Activated CD4-positive, alpha-beta T cell treated with anti-CD3 and anti-CD28 coated beads for 48 hours (primary cell): ENCODE measurements around the gene GALM.
"Not testable (repeated sequence)": the region's sequence is repeated elsewhere in the genome, so short reads cannot be mapped to it uniquely, and the experiment has no call there.

ENCODE experiments used
- DNase-seq: peaks from one replicate; pipeline ENCODE4 v3.0.0-alpha.2; 2020

GALM gene

GRCh38 chr2:38683766-38684165 is 17.9 kb downstream of the GALM start:
- no peak for DNase-seq

- no peak for DNase-seq
These were observed 19.3 kb downstream of the GALM start for GRCh38 chr2:38685116-38685735.

- peak; percentile 39 for DNase-seq
These were observed 24.8 kb downstream of the GALM start for GRCh38 chr2:38690499-38691420.

- DNase-seq = no peak
These were observed 26.1 kb downstream of the GALM start for GRCh38 chr2:38691994-38692393.

- no peak for DNase-seq
These were observed 26.9 kb downstream of the GALM start for GRCh38 chr2:38692636-38693318.

GRCh38 chr2:38697116-38697840 is 31.4 kb downstream of the GALM start:
- DNase-seq = peak; percentile 28

- no peak for DNase-seq
These were observed 32.6 kb downstream of the GALM start for GRCh38 chr2:38698467-38699003.

GRCh38 chr2:38700113-38700785 is 34.3 kb downstream of the GALM start:
- no peak for DNase-seq

GRCh38 chr2:38700881-38701458 is 35.1 kb downstream of the GALM start:
- no peak for DNase-seq

GRCh38 chr2:38701542-38701941 is 35.6 kb downstream of the GALM start:
- DNase-seq = no peak

- no peak for DNase-seq
These were observed 36.5 kb downstream of the GALM start for GRCh38 chr2:38702413-38702812.

- not testable (repeated sequence) for DNase-seq
These were observed 37.4 kb downstream of the GALM start for GRCh38 chr2:38703336-38703735.

- no peak for DNase-seq
These were observed 38.8 kb downstream of the GALM start for GRCh38 chr2:38704664-38705063.

- DNase-seq = no peak
These were observed 41.0 kb downstream of the GALM start for GRCh38 chr2:38706846-38707345.

- peak; percentile 17 for DNase-seq
These were observed 42.6 kb downstream of the GALM start for GRCh38 chr2:38708491-38708890.

GRCh38 chr2:38708900-38709566 is 43.1 kb downstream of the GALM start:
- DNase-seq = no peak

- peak; percentile 52 for DNase-seq
These were observed 43.8 kb downstream of the GALM start for GRCh38 chr2:38709567-38710194.

- DNase-seq = no peak
These were observed 45.6 kb downstream of the GALM start for GRCh38 chr2:38711558-38711957.

- DNase-seq = no peak
These were observed 46.5 kb downstream of the GALM start for GRCh38 chr2:38712413-38712812.

GRCh38 chr2:38712871-38713270 is 47.0 kb downstream of the GALM start:
- DNase-seq = no peak
